MCF 10A (cell line): ENCODE data around the gene CCDC27. TPM values are rescaled to one million over a fixed set of nuclear protein-coding genes. Genes with fewer than 3 reads are reported as not detected.

Source experiments
- BruUV-seq: library from RNA; stranded (reverse); fragments of 400-500 nt; replicated peaks from 2 replicates; lab custom pipeline; 2021; lab: Mats Ljungman, UMichigan
- CTCF ChIA-PET: fragments of 300-600 bp; sonication (Branson Sonifier 250); formaldehyde crosslinking; extraction: SDS; loops from one replicate; lab custom pipeline; 2021; ENCODE audit warnings: antibody characterized with exemption, inconsistent platforms; lab: Yijun Ruan, JAX
- POLR2A ChIA-PET: fragments of 300-600, 350-650 bp; sonication (Branson Sonifier 250); formaldehyde crosslinking; extraction: SDS; loops from one replicate; lab custom pipeline; 2020; ENCODE audit warnings: antibody characterized with exemption, inconsistent platforms; lab: Yijun Ruan, JAX
- DNase-seq: peaks from one replicate; pipeline ENCODE4 v3.0.0-alpha.2; 2018; ENCODE audit not compliant: unreplicated experiment
- H3K27ac Mint-ChIP-seq: one replicate; pipeline ENCODE4 v1.8.0; 2022; ENCODE audit warnings: mild to moderate bottlenecking, low read depth, mixed read lengths; ENCODE audit not compliant: unreplicated experiment
- H3K27me3 Mint-ChIP-seq: one replicate; pipeline ENCODE4 v1.8.0; 2022; ENCODE audit warnings: mixed read lengths; ENCODE audit not compliant: insufficient read depth, unreplicated experiment
- H3K36me3 Mint-ChIP-seq: one replicate; pipeline ENCODE4 v1.8.0; 2022; ENCODE audit warnings: mild to moderate bottlenecking, moderate library complexity, mixed read lengths; ENCODE audit not compliant: insufficient read depth, unreplicated experiment
- H3K4me1 Mint-ChIP-seq: one replicate; pipeline ENCODE4 v1.8.0; 2022; ENCODE audit warnings: mixed read lengths; ENCODE audit not compliant: insufficient read depth, unreplicated experiment
- H3K4me3 Mint-ChIP-seq: one replicate; pipeline ENCODE4 v1.8.0; 2022; ENCODE audit warnings: mild to moderate bottlenecking, moderate library complexity, mixed read lengths; ENCODE audit not compliant: unreplicated experiment
- H3K9me3 Mint-ChIP-seq: one replicate; pipeline ENCODE4 v1.8.0; 2022; ENCODE audit warnings: mixed read lengths; ENCODE audit not compliant: unreplicated experiment
- CTCF ChIP-seq: fragments of 200-600 bp; IDR thresholded peaks from one replicate; pipeline ENCODE4 v1.8.0; 2022; ENCODE audit warnings: antibody characterized with exemption, mild to moderate bottlenecking; ENCODE audit not compliant: unreplicated experiment
- intact Hi-C: fragments of 100-400 bp; cut with micrococcal nuclease; formaldehyde crosslinking; loops from 2 replicates; pipeline ENCODE4 v1.14.1; 2022
- total RNA-seq: library from RNA; stranded (reverse); gene quantifications from 2 replicates; pipeline ENCODE4 v1.2.3, GENCODE V29; 2022

The CCDC27 gene
- total RNA-seq, 1 experiment from 2014 or later, result not detected

DNA sequence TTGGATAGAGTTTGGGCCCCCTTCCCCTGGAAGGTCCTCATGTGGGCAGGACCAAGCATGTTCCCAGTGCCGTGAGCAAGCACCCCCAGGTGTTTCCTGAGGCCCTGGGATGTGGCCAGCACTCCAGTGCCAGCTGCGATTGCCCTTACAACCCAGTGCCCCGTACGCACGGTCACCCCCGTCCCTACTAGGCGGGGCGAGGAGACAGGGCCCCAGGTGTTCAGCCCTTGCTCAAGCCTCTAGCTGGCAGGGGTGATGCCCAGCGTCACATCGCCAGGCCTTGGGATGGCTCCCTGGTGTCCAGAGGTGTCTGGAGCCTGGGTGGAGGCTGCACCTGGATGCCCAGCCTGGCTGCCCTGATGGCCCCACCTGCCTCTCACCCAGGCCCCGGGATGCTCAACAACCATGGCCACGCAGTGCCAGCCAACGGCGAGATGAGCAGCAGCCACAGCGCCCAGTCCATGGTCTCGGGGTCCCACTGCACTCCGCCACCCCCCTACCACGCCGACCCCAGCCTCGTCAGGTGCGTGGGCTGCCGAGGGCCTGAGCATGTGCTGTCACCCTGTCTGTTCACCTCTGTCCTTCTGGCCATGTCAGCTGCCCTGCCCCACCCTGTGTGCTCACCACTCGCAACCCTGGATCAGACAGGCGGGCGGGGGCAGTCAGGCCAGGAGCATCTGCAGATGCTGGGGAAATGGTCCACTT, 21.6 kb upstream of the CCDC27 start:
- no peaks in the 10 kb centered on the region for H3K9me3 Mint-ChIP-seq
- H3K27me3 Mint-ChIP-seq, result no peaks in the 10 kb centered on the region
- H3K27ac Mint-ChIP-seq, result no peak overlapping the region
- no TSS peak for BruUV-seq
- H3K4me3 Mint-ChIP-seq, result no peak overlapping the region
- CTCF ChIA-PET, result interaction anchor here (0.8 kb wide), 1 partner anchor 115 kb away, joined by 3 read pairs; no protein-coding TSS in a partner anchor
- no peak for DNase-seq
- intact Hi-C loops, result no loop called here
- POLR2A ChIA-PET, result interaction anchor here (0.6 to 1.0 kb wide), 2 partner anchors 10 to 13 kb away, joined by 3 read pairs; no protein-coding TSS in a partner anchor
- TF ChIP-seq CTCF, result no peak
- peaks cover under 1% of the 10 kb centered on the region for H3K36me3 Mint-ChIP-seq
- no peaks in the 10 kb centered on the region for H3K4me1 Mint-ChIP-seq

DNA sequence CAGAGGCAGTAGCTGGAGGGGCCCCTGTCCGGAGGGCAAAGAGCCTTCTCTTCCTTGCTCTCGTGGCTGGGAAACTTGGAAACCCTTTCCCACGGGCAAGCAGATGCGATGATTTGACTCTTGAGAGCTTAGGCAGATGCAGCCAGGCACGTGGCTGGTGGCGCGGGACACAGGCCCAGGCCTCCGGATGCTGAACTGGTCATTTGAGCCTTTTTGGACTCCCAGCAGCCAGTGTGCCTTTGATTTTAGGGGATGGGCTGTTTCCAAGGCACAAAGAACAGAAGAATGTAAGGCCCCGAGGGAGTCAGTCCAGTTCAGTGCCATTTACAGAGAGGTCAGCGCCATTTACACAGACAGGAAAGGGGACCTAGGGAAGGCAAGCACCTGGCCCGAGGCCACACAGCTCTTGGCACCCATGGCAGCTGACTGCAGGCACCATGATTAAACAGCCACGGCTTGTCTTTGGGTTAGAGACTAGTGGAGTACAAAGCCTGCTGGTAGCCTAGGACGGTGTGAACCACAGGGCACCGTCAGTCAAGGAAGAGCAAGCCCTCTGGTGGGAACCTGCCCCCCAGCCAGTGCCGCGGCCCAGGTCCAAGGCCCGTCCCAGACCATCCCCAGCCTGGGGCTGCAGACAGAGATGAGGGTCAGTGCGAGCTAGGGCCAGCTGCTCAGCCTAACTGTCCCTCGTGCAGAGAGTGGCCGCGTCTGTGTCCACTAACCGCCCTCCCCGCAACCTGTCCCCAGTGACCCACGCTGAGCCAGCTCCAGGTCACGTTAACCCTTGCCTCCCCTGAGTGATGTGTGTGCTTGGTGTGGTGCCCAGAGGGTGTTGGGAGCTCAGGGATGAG, 20.4 kb upstream of the CCDC27 start:
- ChIA-PET POLR2A (no interaction called here), CTCF (interaction anchor here (0.8 kb wide), 1 partner anchor 116 kb away, joined by 3 read pairs; no protein-coding TSS in a partner anchor)
- Mint-ChIP-seq H3K27ac (no peak overlapping the region), H3K4me3 (no peak overlapping the region), H3K36me3 (peaks cover 11% of the 10 kb centered on the region), H3K4me1 (no peaks in the 10 kb centered on the region), H3K27me3 (no peaks in the 10 kb centered on the region), H3K9me3 (no peaks in the 10 kb centered on the region)
- no TSS peak for BruUV-seq
- DNase-seq, result no peak
- intact Hi-C loops, result no loop called here
- no peak for TF ChIP-seq CTCF

DNA sequence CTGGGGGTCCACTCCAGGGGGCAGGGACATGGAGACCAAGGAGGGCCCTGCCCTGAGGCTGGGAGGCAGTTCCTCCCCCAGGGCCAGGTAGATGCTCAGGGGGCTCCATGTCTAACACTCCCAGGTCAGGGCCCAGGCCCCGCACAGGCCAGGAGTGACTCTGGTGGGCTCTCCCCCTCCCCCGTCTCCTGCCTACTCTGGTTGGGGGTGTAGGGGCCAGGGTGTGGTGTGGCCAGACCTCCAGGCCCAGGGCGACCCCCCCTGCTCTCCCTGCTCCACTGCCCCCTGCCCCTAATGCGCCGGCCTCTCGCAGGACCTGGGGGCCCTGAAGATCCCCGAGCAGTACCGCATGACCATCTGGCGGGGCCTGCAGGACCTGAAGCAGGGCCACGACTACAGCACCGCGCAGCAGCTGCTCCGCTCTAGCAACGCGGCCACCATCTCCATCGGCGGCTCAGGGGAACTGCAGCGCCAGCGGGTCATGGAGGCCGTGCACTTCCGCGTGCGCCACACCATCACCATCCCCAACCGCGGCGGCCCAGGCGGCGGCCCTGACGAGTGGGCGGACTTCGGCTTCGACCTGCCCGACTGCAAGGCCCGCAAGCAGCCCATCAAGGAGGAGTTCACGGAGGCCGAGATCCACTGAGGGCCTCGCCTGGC, 19.7 kb upstream of the CCDC27 start:
- Mint-ChIP-seq H3K27me3 (no peaks in the 10 kb centered on the region), H3K4me1 (no peaks in the 10 kb centered on the region), H3K4me3 (no peak overlapping the region), H3K36me3 (peaks cover 17% of the 10 kb centered on the region), H3K27ac (no peak overlapping the region), H3K9me3 (no peaks in the 10 kb centered on the region)
- ChIA-PET POLR2A (no interaction called here), CTCF (interaction anchor here (0.6 kb wide), 1 partner anchor 8 kb away, joined by 3 read pairs; no protein-coding TSS in a partner anchor)
- intact Hi-C loops, result no loop called here
- DNase-seq, result no peak
- BruUV-seq, result no TSS peak
- TF ChIP-seq CTCF, result no peak
